Measurements from ENCODE around the gene MRC2.

MRC2 gene

DNA sequence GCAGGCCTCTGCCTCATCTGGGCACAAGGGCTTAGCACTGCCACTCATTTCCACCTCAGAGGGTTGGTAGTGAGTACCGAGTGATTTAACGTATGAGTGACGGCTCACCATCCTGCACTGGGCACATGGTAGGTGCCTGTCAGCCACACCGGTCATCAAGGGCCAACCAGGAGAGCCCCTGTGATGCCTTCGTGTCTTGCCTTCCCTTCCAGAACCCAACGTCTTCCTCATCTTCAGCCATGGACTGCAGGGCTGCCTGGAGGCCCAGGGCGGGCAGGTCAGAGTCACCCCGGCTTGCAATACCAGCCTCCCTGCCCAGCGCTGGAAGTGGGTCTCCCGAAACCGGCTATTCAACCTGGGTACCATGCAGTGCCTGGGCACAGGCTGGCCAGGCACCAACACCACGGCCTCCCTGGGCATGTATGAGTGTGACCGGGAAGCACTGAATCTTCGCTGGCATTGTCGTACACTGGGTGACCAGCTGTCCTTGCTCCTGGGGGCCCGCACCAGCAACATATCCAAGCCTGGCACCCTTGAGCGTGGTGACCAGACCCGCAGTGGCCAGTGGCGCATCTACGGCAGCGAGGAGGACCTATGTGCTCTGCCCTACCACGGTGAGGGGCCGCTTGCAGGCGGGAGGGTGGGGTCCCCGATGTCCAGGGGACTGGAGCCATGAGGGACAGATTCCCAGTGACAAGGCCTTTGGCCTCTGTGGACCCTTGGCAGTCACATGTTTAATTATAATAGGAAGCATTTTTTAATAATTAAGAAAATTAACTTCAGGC is 37.1 kb downstream of the MRC2 start:
- DNase-seq (ENCODE audit: low spot score) = no peak

DNA sequence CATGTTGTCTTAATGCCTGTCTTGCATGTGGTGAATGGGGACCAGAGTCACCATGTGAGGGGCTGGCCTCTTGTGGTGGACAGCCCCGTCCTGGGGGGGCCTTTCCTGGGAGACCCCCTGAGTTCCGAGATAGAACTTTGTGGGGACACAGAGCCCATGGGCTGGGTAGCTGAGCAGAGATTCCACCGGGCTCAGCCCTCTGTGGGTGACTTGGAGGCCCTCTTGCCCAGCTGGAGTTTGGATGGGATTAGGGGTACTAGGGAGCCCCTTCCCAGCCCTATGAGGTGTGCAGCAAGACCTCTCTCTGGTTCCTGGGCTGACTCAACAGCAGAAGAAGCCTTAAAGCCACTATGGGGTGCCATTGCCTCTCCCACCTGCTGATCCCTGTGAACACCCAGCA is 38.1 kb downstream of the MRC2 start:
- no peak for DNase-seq (ENCODE audit: low spot score)

DNA sequence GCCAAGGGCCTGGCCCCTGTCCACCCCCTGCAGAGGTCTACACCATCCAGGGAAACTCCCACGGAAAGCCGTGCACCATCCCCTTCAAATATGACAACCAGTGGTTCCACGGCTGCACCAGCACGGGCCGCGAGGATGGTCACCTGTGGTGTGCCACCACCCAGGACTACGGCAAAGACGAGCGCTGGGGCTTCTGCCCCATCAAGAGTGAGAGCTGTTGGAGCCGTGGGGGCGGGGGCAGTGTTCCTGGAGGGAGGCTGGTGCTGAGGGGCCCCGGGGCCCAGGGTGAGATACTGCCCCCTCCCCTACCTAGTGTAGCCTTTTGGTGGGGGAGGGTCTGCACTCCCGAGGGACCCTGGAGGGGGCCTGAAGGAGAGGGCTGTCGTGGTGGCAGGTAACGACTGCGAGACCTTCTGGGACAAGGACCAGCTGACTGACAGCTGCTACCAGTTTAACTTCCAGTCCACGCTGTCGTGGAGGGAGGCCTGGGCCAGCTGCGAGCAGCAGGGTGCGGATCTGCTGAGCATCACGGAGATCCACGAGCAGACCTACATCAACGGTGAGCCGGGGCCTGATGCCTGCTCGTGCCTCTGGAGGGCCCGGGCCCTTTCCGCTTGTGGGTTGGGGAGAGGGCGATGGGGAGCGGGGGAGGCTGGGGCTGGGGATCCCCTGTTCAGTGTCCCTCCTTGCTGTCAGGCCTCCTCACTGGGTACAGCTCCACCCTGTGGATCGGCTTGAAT is 38.8 kb downstream of the MRC2 start:
- DNase-seq (ENCODE audit: low spot score) = no peak

DNA sequence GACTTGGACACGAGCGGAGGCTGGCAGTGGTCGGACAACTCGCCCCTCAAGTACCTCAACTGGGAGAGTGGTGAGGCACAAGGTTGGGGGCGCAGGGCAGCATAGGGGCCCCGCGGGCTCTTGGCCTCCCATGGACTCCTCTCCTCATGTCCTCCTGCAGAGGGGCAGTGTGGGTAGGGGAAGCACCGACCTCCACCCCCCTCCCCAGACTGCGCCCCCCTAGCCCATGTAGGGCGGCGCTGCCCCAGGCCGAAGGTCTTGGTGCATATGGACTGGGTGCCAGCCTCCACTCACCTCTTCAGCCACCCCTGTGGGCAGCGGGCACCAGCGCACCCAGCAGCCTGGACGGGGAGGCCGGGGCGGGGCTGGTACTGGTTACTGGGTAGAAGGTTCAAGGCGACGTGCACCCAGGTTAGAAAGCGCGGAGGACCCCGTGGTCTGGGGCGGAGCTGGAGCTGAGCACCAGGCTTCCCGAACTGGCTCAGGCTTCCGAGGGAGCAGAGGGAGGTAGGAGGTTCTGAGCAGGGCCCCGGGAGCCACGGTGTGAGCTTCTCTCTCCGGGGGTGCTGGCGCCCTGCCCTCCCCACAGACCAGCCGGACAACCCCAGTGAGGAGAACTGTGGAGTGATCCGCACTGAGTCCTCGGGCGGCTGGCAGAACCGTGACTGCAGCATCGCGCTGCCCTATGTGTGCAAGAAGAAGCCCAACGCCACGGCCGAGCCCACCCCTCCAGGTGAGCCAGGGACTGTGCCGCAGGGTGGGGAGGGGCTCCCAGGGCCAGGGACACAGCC is 39.5 kb downstream of the MRC2 start:
- DNase-seq (ENCODE audit: low spot score) = no peak

DNA sequence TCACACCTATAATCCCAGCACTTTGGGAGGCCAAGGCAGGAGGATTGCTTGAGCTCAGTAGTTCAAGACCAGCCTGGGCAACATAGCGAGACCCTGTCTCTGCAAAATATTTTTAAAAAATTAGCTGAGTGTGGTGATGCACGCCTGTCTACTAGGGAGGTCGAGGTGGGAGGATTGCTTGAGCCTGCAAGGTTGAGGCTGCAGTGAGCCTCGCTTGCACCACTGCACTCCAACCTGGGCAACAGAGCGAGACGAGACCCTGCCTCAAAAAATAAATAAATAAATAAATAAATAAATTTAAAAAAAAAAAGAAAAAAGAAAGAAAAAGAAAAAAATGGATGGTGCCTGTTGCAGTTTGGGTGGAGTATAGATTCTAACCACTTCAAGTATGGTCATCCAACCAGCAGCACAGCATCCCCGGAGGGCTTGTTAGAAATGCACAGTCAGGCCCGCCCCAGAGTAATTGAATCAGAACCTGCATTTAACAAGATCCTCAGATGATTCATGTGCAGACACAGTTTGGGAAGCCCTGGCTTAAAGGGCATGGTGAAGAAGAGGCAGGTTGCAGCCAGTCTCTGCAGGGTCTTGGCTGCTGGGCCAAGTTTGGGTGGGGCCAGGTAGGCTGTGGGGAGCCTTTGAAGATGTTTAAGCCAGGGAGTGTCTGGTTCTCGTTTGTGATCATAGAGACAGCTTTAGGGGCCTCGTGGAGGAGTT is 40.8 kb downstream of the MRC2 start:
- no peak for DNase-seq (ENCODE audit: low spot score)

DNA sequence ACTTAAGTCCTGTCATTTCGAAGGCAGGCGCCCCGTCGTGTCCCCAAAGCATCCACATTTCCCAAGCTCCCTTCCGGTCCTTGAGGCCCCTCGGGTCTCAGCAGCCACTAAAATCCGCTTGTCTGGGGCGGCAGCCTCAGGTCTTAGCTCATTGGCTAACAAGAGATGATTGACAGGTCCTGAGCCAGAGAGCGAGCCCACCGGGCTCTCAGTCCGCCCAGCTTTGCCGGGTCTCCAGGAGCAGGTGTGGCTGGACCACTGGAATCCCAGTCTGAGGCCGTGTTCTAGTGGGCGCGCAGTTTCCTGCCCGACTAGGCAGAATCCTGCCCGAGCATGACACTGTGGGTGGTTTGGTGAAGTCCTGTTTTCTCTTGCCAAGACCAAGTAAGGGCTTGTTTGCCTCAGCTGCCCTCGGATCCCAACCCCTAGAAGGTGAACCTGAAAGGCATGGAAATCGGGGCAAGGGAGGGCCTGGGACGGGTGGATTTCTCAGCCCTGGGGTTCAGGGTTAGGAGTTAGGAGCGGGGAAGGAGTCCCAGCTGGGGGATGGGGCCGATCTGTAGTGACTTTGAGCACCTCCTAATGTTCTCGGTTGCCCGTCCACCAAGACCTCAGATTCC is 42.8 kb downstream of the MRC2 start:
- peak; percentile 88 for DNase-seq (ENCODE audit: low spot score)

DNA sequence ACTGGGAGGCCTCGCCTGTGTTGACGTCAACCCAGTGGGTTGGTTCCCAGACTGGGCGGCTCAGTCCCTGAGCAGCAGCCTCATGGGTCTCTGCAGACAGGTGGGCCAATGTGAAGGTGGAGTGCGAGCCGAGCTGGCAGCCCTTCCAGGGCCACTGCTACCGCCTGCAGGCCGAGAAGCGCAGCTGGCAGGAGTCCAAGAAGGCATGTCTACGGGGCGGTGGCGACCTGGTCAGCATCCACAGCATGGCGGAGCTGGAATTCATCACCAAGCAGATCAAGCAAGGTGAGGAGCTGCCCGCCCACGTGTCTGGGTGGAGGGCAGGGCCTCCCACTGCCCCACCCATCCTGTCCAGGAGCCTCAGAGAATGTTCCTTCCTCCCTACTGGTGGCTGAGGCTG is 44.1 kb downstream of the MRC2 start:
- DNase-seq (ENCODE audit: low spot score) = no peak

DNA sequence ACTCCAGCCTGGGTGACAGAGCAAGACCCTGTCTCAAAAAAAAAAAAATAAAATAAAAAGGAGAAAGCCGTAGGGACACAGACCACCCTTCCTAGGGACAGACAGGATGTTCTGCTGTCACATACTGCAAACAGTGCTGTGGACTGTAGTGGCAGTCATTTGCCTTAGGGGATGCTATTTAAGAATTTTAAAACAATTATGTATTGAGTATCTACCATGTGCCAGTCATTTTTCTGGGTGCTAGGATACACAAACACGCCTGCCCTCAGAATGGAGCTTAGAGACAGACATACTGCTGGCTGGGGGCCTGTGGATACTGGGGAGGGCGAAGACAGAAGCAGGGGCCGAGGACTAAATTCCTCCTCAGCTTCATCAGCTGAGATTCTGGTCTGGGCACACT is 45.5 kb downstream of the MRC2 start:
- no peak for DNase-seq (ENCODE audit: low spot score)

DNA sequence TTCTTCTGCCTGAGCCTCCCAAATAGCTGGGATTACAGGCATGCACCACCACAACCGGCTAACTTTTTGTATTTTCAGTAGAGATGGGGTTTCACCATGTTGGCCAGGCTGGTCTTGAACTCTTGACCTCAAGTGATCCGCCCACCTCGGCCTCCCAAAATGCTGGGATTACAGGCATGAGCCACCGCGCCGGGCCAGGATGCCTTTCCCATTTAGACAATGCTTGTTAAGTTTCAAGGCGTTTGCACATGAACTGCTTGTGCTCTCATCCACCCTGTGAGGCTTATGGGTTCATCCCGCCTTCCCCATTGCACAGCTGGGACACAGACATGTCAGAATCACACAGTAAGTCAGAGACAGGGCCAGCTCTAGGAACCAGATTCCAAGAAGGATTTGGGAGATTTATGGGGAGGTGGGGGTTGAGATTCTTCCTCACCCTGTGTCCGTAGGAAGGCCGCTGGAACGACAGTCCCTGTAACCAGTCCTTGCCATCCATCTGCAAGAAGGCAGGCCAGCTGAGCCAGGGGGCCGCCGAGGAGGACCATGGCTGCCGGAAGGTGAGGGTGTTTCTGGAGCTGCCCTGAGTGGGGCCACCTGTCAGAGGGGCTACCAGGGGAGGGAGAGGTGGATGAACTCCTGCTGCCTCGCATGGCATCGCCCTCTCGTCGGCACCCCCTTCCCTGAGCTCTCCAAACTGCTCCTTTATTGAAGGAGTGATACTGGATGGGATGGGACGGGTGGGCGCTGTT is 46.3 kb downstream of the MRC2 start:
- no peak for DNase-seq (ENCODE audit: low spot score)

DNA sequence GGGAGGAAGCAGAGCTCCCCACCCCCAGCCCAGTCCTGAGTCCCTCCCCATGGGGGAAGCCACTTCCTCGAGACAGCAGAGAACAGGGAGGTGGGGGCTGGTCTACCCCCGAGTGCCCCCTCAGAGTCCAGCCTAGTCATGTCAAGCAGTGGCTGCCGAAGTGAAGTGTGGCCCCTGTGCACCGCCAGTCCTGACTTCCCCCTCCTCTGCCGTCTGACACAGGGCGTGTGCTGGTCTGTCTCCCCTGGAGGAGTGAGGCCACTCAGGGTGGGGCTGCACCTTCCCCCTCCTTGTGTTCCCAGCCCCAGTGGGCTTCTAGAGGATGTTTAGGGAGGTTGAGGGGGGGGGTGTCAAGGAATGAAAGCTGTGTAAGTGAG is 46.9 kb downstream of the MRC2 start:
- DNase-seq (ENCODE audit: low spot score) = no peak

DNA sequence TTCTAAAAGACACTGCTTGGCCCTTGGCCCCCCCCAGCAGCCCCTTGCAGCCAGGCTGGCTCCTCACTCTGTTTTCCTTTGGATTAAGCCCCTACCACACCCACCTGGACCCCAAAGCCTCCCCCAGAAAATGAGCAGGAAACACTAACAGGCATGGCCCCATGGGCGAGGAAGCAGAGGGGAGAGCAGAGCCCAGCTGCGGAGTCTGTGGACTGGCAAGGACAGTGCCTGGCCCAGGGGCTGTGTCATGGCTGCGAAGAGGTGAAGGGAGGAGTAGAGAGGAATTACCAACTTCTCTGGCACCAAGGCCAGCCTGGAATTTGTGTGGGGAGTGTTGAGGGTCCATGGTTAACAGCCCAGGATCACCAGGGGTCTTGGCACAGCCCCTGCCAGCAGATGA is 47.4 kb downstream of the MRC2 start:
- DNase-seq (ENCODE audit: low spot score) = no peak

DNA sequence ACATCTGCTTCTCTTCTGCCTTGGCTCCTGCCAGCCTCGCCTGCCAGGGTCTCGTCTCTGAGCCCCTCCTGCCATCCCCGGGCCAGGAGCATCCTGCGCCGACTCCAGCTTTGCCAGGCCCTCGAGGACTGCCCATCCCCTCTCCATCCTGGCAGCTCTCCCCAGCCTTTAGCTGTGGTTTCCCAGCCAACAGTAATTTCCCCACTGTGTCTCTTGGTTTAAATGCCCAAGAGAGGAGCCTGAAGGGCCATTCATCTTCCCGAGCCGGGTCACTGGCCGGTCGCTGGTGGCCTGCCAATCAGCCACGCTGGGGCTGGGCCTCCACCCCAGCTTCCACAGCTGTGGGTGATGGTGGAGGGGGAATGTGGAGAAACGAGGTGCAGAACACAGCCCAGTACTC is 47.8 kb downstream of the MRC2 start:
- no peak for DNase-seq (ENCODE audit: low spot score)

DNA sequence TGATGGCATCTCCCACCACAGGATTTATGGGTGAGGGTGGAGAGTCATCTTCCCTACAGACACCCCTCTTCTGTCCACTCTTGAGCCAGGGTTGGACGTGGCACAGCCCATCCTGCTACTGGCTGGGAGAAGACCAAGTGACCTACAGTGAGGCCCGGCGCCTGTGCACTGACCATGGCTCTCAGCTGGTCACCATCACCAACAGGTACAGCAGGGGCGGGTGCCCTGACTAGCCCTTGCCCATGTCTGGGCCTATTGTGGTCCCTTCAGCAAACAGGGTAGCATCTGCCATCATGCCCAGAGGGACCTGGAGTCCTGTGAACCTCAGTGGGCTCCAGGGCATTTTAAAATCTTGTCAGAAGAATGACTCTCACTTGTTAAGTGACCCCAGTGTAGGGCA is 48.2 kb downstream of the MRC2 start:
- no peak for DNase-seq (ENCODE audit: low spot score)

DNA sequence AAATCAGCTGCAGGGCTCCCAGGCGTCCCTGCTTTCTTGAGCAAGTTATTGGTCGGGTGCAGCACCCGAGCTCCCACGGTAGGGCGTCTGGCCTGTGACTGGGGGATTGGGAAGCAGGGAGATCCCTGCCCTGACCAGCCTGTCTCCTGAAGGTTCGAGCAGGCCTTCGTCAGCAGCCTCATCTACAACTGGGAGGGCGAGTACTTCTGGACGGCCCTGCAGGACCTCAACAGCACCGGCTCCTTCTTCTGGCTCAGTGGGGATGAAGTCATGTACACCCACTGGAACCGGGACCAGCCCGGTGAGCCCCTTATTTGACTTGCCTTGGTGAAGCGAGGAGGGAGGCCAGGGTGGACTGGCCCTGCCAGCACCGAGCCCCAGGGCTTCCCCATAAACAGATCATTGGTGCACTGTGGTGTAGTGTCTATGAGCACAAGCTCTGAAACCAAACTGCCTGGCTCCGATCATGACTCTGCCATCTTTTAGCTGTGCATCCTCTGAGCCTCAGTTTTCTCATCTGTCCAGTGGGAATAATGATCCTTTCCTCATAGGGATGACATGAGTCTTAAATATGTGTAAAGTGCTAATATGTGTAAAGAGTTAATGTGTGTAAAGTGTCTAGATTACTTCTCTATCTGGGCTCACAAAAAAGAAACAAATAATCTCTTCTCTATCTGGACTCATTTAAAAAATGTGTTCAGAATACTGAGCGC is 48.9 kb downstream of the MRC2 start:
- DNase-seq (ENCODE audit: low spot score) = no peak

DNA sequence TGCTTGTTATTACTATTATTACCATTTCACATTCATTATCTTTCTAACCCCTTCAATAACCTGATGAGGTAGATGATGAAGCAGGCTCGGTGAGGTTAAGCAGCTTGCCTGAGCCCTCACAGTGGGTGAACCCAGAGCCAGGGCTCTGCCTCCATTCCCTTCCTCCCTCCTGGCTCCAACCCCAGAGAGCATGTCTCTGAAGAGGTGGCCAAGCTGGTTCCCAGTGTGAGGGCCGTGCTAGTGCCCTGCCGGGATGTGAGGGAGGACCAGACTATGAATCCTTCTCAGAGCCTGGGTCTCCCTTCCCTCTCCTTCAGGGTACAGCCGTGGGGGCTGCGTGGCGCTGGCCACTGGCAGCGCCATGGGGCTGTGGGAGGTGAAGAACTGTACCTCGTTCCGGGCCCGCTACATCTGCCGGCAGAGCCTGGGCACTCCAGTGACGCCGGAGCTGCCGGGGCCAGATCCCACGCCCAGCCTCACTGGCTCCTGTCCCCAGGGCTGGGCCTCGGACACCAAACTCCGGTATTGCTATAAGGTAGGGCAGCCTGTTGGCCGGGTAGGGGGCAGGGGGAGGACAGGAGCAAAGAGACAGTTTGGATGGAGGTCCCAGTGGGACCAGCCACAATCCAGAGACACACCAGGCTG is 49.6 kb downstream of the MRC2 start:
- DNase-seq (ENCODE audit: low spot score) = no peak

DNA sequence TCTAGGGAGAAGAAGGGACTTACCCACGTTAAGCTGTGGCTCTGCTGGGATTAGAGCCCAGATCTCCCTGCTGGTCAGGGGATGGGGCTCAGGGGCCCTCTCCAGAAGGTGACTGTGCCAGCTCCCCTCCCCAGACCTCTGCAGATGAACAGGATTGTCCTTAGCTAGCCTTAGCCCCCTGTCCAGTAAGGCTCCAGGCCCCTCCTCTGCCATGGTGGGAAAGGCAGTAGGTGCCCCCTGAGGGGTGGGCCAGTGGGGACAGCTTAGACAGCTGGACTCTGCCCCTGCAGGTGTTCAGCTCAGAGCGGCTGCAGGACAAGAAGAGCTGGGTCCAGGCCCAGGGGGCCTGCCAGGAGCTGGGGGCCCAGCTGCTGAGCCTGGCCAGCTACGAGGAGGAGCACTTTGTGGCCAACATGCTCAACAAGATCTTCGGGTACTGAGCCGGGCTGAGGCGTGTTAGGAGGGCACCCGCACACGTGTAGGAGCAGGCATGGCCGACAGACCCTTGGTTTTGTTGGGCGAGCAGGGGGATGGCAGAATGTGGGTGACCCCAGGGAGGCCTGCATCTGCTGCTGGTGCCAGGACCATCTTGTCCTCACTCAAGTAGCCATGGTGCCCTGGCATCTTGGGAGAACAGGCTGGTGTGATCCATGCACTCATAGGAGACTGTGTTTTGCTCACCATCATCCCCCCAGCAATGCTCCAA is 50.9 kb downstream of the MRC2 start:
- DNase-seq (ENCODE audit: low spot score) = no peak

DNA sequence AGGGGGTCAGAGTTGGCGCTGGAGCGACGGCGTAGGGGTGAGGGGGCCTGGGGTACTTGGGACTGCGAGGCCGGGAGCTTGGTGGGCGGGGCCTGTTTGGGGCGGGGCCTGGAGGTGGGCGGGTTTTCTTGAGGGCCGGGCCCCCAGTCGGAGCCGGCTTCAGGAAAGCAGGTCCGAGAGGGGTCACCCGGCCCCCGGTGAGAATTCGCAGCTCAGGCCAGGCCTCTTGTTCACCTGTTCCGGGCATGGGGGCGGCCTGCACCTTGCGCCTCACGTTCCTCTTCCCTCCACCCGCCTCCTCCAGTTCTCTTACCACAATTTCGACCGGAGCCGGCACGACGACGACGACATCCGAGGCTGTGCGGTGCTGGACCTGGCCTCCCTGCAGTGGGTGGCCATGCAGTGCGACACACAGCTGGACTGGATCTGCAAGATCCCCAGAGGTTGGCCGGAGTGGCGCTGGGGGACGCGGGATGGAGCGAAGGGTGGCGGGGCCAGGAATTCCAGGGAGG is 52.5 kb downstream of the MRC2 start:
- DNase-seq (ENCODE audit: low spot score) = peak; percentile 78

DNA sequence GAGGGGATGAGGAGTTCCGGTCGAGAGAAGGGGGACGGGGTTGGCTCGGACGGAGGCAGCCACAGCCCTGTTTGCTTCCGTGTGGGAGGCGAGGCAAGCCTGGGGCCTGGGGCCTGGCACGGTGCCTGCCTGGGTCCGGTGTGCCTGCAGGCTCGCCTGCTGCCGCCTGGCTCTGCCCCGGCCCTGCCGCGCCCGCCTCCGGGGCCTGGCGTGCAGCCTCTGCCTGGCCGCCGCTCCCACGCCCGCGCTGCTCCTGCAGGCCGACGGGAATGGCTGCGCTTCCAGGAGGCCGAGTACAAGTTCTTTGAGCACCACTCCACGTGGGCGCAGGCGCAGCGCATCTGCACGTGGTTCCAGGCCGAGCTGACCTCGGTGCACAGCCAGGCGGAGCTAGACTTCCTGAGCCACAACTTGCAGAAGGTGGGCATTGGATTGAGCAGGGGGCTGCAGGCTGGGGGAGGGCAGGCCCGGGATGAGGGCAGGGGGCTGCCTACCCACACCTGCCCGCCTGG is 53.1 kb downstream of the MRC2 start:
- DNase-seq (ENCODE audit: low spot score) = no peak

Data from iPS-NIHi11 (cell line).